WTC11 (cell line): Measurements from ENCODE around the gene ANKMY1. TPM values are rescaled to one million over a fixed set of nuclear protein-coding genes. Genes with fewer than 3 reads are reported as not detected.

ENCODE experiments used
- ATAC-seq: fragments of 200-7000 bp; cut with Tn5 transposase; 2 replicates; pipeline ENCODE4 v1.10.0; 2021; ENCODE audit warnings: mild to moderate bottlenecking, moderate library complexity
- CTCF ChIA-PET: fragments of 300-600 bp; sonication (Branson Sonifier 250); formaldehyde crosslinking; loops from one replicate; lab custom pipeline; 2021; ENCODE audit warnings: antibody characterized with exemption; lab: Charles Lee
- POLR2A ChIA-PET: fragments of 350-600 bp; sonication (Branson Sonifier 250); formaldehyde crosslinking; loops from one replicate; lab custom pipeline; 2021; ENCODE audit warnings: antibody characterized with exemption; lab: Charles Lee
- DNase-seq: peaks from one replicate; pipeline ENCODE4 v3.0.0; 2021; ENCODE audit warnings: low spot score
- H3K27ac Mint-ChIP-seq: 2 replicates; pipeline ENCODE4 v1.8.0; 2021; ENCODE audit warnings: mixed read lengths
- H3K27me3 Mint-ChIP-seq: 2 replicates; pipeline ENCODE4 v1.8.0; 2021; ENCODE audit warnings: low read depth, mild to moderate bottlenecking, moderate library complexity, mixed read lengths
- H3K36me3 Mint-ChIP-seq: 2 replicates; pipeline ENCODE4 v1.8.0; 2021; ENCODE audit warnings: mixed read lengths
- H3K4me1 Mint-ChIP-seq: 2 replicates; pipeline ENCODE4 v1.8.0; 2022; ENCODE audit warnings: mixed read lengths
- H3K4me3 Mint-ChIP-seq: 2 replicates; pipeline ENCODE4 v1.8.0; 2021; ENCODE audit warnings: mild to moderate bottlenecking, moderate library complexity, mixed read lengths
- H3K9me3 Mint-ChIP-seq: 2 replicates; pipeline ENCODE4 v1.8.0; 2021; ENCODE audit warnings: mixed read lengths
- CBFB ChIP-seq: sonication (generic); formaldehyde crosslinking; IDR thresholded peaks from 2 replicates; pipeline ENCODE4 v1.8.1; 2022; ENCODE audit warnings: mild to moderate bottlenecking, low read depth, missing genetic modification reagents
- KAT7 ChIP-seq: sonication (generic); formaldehyde crosslinking; IDR thresholded peaks from 2 replicates; pipeline ENCODE4 v1.8.1; 2023; ENCODE audit warnings: missing genetic modification reagents, mild to moderate bottlenecking, borderline replicate concordance
- NFE2L1 ChIP-seq: sonication (generic); formaldehyde crosslinking; IDR thresholded peaks from 2 replicates; pipeline ENCODE4 v1.8.1; 2023; ENCODE audit warnings: missing genetic modification reagents
- TCF7 ChIP-seq: sonication (generic); formaldehyde crosslinking; IDR thresholded peaks from 2 replicates; pipeline ENCODE4 v1.8.0; 2022; ENCODE audit warnings: mild to moderate bottlenecking, low read depth, missing genetic modification reagents, moderate library complexity
- ZNF263 ChIP-seq: sonication (generic); formaldehyde crosslinking; IDR thresholded peaks from 2 replicates; pipeline ENCODE4 v1.8.1; 2022; ENCODE audit warnings: low read depth, mild to moderate bottlenecking, moderate library complexity, missing genetic modification reagents
- total RNA-seq: library from RNA; stranded (reverse); gene quantifications from 3 replicates; pipeline ENCODE4 v1.2.3, GENCODE V29; 2021
- TF ChIP-seq, protein P1 (sequence below): sonication (generic); formaldehyde crosslinking; IDR thresholded peaks from 2 replicates; pipeline ENCODE4 v1.8.0; 2023; ENCODE audit warnings: missing genetic modification reagents, mild to moderate bottlenecking, borderline replicate concordance
- TF ChIP-seq, protein P2 (sequence below): sonication (generic); formaldehyde crosslinking; IDR thresholded peaks from 2 replicates; pipeline ENCODE4 v1.8.1; 2022; ENCODE audit warnings: mild to moderate bottlenecking, moderate library complexity, missing genetic modification reagents
- TF ChIP-seq, protein P3 (sequence below): sonication (generic); formaldehyde crosslinking; IDR thresholded peaks from 2 replicates; pipeline ENCODE4 v1.8.0; 2022; ENCODE audit warnings: missing genetic modification reagents

ANKMY1 gene
- total RNA-seq, 1 experiment from 2014 or later: 4.6 TPM

DNA sequence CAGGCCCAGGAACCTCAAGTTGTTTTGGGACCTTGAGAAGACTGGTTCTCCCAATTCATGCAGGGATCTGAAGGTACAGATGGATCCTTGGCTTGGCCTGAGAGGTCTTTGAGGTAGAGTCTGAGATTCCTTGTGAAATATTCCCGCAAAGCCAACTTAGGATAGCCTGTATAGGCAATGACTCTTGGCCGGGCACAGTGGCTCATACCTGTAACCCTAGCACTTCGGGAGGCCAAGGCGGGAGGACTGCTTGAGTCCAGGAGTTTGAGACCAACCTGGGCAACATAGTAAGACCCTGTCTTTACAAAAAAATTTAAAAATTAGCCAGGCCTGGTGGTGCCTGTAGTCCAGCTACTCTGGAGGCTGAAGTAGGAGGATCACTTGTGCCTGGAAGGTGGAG is 40.4 kb downstream of the ANKMY1 start (continued):
- TF ChIP-seq, protein P1, sequence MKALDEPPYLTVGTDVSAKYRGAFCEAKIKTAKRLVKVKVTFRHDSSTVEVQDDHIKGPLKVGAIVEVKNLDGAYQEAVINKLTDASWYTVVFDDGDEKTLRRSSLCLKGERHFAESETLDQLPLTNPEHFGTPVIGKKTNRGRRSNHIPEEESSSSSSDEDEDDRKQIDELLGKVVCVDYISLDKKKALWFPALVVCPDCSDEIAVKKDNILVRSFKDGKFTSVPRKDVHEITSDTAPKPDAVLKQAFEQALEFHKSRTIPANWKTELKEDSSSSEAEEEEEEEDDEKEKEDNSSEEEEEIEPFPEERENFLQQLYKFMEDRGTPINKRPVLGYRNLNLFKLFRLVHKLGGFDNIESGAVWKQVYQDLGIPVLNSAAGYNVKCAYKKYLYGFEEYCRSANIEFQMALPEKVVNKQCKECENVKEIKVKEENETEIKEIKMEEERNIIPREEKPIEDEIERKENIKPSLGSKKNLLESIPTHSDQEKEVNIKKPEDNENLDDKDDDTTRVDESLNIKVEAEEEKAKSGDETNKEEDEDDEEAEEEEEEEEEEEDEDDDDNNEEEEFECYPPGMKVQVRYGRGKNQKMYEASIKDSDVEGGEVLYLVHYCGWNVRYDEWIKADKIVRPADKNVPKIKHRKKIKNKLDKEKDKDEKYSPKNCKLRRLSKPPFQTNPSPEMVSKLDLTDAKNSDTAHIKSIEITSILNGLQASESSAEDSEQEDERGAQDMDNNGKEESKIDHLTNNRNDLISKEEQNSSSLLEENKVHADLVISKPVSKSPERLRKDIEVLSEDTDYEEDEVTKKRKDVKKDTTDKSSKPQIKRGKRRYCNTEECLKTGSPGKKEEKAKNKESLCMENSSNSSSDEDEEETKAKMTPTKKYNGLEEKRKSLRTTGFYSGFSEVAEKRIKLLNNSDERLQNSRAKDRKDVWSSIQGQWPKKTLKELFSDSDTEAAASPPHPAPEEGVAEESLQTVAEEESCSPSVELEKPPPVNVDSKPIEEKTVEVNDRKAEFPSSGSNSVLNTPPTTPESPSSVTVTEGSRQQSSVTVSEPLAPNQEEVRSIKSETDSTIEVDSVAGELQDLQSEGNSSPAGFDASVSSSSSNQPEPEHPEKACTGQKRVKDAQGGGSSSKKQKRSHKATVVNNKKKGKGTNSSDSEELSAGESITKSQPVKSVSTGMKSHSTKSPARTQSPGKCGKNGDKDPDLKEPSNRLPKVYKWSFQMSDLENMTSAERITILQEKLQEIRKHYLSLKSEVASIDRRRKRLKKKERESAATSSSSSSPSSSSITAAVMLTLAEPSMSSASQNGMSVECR (CRISPR knock-in tag): no peak
- TF ChIP-seq NFE2L1 (CRISPR knock-in tag): no peak
- TF ChIP-seq KAT7 (CRISPR knock-in tag): no peak
- no peak for TF ChIP-seq CBFB (CRISPR knock-in tag)

DNA sequence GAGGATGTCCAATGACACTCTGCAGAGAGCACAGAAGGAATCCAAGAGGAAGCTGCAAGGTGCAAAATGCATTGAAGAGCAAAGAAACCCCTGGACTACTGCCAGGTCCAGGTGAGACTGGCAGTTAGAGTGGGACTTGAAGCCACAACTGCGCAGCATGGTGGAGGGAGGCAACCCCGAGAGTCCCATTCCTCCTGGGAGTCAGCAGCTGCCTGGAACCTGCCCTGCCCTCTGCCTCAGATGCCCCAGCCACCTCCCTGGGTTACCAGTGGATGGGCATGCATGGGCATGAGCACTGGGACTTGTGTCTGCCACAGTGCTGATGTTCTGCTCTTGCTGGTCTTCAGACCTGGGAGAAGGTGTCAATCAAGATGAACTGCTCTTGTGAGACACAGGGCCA is 43.2 kb downstream of the ANKMY1 start:
- ChIA-PET CTCF (interaction anchor here (0.7 to 2.7 kb wide), 18 partner anchors 9 to 194 kb away, joined by 3 to 24 read pairs (median 6); partner anchors contain the start of genes ANKMY1 and CAPN10), POLR2A (no interaction called here)
- no peaks in the 10 kb centered on the region for H3K9me3 Mint-ChIP-seq
- no peak overlapping the region for H3K4me3 Mint-ChIP-seq
- DNase-seq (no peak), ATAC-seq (no peak)
- H3K27ac Mint-ChIP-seq: no peak overlapping the region
- peaks cover 6% of the 10 kb centered on the region; the same call in 1 of the 2 replicates for H3K4me1 Mint-ChIP-seq
- H3K36me3 Mint-ChIP-seq: no peaks in the 10 kb centered on the region
- H3K27me3 Mint-ChIP-seq: peaks cover 26% of the 10 kb centered on the region
- TF ChIP-seq TCF7: no peak
- no peak for TF ChIP-seq ZNF263
- TF ChIP-seq, protein P2, sequence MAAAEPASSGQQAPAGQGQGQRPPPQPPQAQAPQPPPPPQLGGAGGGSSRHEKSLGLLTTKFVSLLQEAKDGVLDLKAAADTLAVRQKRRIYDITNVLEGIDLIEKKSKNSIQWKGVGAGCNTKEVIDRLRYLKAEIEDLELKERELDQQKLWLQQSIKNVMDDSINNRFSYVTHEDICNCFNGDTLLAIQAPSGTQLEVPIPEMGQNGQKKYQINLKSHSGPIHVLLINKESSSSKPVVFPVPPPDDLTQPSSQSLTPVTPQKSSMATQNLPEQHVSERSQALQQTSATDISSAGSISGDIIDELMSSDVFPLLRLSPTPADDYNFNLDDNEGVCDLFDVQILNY (CRISPR knock-in tag): no peak
- TF ChIP-seq, protein P3, sequence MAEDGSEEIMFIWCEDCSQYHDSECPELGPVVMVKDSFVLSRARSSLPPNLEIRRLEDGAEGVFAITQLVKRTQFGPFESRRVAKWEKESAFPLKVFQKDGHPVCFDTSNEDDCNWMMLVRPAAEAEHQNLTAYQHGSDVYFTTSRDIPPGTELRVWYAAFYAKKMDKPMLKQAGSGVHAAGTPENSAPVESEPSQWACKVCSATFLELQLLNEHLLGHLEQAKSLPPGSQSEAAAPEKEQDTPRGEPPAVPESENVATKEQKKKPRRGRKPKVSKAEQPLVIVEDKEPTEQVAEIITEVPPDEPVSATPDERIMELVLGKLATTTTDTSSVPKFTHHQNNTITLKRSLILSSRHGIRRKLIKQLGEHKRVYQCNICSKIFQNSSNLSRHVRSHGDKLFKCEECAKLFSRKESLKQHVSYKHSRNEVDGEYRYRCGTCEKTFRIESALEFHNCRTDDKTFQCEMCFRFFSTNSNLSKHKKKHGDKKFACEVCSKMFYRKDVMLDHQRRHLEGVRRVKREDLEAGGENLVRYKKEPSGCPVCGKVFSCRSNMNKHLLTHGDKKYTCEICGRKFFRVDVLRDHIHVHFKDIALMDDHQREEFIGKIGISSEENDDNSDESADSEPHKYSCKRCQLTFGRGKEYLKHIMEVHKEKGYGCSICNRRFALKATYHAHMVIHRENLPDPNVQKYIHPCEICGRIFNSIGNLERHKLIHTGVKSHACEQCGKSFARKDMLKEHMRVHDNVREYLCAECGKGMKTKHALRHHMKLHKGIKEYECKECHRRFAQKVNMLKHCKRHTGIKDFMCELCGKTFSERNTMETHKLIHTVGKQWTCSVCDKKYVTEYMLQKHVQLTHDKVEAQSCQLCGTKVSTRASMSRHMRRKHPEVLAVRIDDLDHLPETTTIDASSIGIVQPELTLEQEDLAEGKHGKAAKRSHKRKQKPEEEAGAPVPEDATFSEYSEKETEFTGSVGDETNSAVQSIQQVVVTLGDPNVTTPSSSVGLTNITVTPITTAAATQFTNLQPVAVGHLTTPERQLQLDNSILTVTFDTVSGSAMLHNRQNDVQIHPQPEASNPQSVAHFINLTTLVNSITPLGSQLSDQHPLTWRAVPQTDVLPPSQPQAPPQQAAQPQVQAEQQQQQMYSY: no peak
- TF ChIP-seq, protein P1 (CRISPR knock-in tag): no peak
